Epithelial cell of proximal tubule (primary cell): ENCODE measurements around the gene EFNB3. TPM values are rescaled to one million over a fixed set of nuclear protein-coding genes. Genes with fewer than 3 reads are reported as not detected.
A peak's percentile ranks its signal among the peaks of the same experiment; 100 is the strongest.

Experiments used
- DNase-seq: peaks from one replicate; pipeline ENCODE4 v3.0.0-alpha.2; 2011; ENCODE audit warnings: low read depth
- H3K4me3 ChIP-seq: 2 replicates; pipeline ENCODE4 v1.5.1; 2011; ENCODE audit warnings: low read depth, mild to moderate bottlenecking, low read length
- CTCF ChIP-seq: conservative IDR thresholded peaks from 2 replicates; pipeline ENCODE4 v1.5.1; 2012; ENCODE audit warnings: low read depth, mild to moderate bottlenecking, low read length
- total RNA-seq: library from RNA; depleted of rRNA; stranded (reverse); fragments of >200 nt; gene quantifications from 2 replicates; pipeline ENCODE4 v1.2.3, GENCODE V29; 2015

EFNB3 gene
- total RNA-seq, 1 donor from 2014 or later = 1.7 TPM

GRCh38 chr17:7742729-7743128, 37.7 kb downstream of the EFNB3 start:
- no peak overlapping the region for H3K4me3 ChIP-seq
- no peak for DNase-seq

GRCh38 chr17:7744416-7744815, 39.4 kb downstream of the EFNB3 start:
- TF ChIP-seq CTCF = no peak
- H3K4me3 ChIP-seq = no peak overlapping the region
- DNase-seq = no peak

More at GRCh38 chr17:7742729-7743128, 37.7 kb downstream of the EFNB3 start:
- TF ChIP-seq CTCF = no peak

- no peak overlapping the region for H3K4me3 ChIP-seq
- DNase-seq = peak; percentile 69
- TF ChIP-seq CTCF = peak; percentile 28
These were observed 40.9 kb downstream of the EFNB3 start for GRCh38 chr17:7745748-7746470.

- DNase-seq = no peak
- H3K4me3 ChIP-seq = no peak overlapping the region
- TF ChIP-seq CTCF = no peak
These were observed 42.7 kb downstream of the EFNB3 start for GRCh38 chr17:7747635-7748071.

- no peak overlapping the region for H3K4me3 ChIP-seq
- no peak for TF ChIP-seq CTCF
- no peak for DNase-seq
These were observed 43.2 kb downstream of the EFNB3 start for GRCh38 chr17:7748076-7748775.

- no peak overlapping the region for H3K4me3 ChIP-seq
- no peak for TF ChIP-seq CTCF
- peak; percentile 59 for DNase-seq
These were observed 45.4 kb downstream of the EFNB3 start for GRCh38 chr17:7750321-7750821.

- H3K4me3 ChIP-seq = no peak overlapping the region
- TF ChIP-seq CTCF = no peak
- no peak for DNase-seq
These were observed 49.7 kb downstream of the EFNB3 start for GRCh38 chr17:7754656-7755055.
